Sigmoid colon (tissue), 7 donors: ENCODE data around the gene TOM1L2. TPM values are rescaled to one million over a fixed set of nuclear protein-coding genes. Genes with fewer than 3 reads are reported as not detected.

ENCODE experiments used
- DNase-seq: peaks from one replicate; pipeline ENCODE4 v3.0.0-alpha.2; 2019
- H3K27ac ChIP-seq, 4 donors: fragments of 200-600 bp; sonication (generic); one replicate each; pipeline ENCODE4 v1.5.1; 2016 to 2019; ENCODE audit warnings: mild to moderate bottlenecking in 1 of 4
- H3K27me3 ChIP-seq, 3 donors: fragments of 200-600 bp; sonication (generic); one replicate each; pipeline ENCODE4 v1.5.1; 2019; ENCODE audit warnings: mild to moderate bottlenecking in 1 of 3
- H3K36me3 ChIP-seq, 4 donors: fragments of 200-600 bp; sonication (generic); one replicate each; pipeline ENCODE4 v1.5.1; 2016 to 2019
- H3K4me1 ChIP-seq, 4 donors: fragments of 200-600 bp; sonication (generic); one replicate each; pipeline ENCODE4 v1.5.1; 2017 to 2019
- H3K4me3 ChIP-seq, 4 donors: fragments of 200-600 bp; sonication (generic); one replicate each; pipeline ENCODE4 v1.5.1; 2017 to 2019; ENCODE audit warnings: mild to moderate bottlenecking in 2 of 4, moderate library complexity in 1 of 4
- H3K9me3 ChIP-seq, 4 donors: fragments of 200-600 bp in 3 of 4; sonication (generic) in 3 of 4; one replicate each; pipeline versions ENCODE4 v1.5.1 to v1.6.1; 2013 to 2019
- CTCF ChIP-seq, 4 experiments: fragments of 450-650 bp in 3 of 4; fragments of 200-600 bp in 1 of 4; IDR thresholded peaks; one replicate each; pipeline ENCODE4 v1.5.1; 2016 to 2019; ENCODE audit warnings: antibody characterized with exemption in 4 of 4, mild to moderate bottlenecking in 3 of 4, moderate library complexity in 2 of 4
- EP300 ChIP-seq, 4 donors: sonication (generic); formaldehyde crosslinking; IDR thresholded peaks; one replicate each; pipeline ENCODE4 v1.6.1; 2017; ENCODE audit warnings: antibody characterized with exemption in 4 of 4
- POLR2A ChIP-seq, 2 donors: fragments of 450-650 bp; IDR thresholded peaks; one replicate each; pipeline ENCODE4 v1.6.1; 2016; ENCODE audit warnings: antibody characterized with exemption in 2 of 2, mild to moderate bottlenecking in 2 of 2, moderate library complexity in 2 of 2
- POLR2AphosphoS5 ChIP-seq, 4 donors: sonication (generic); formaldehyde crosslinking; IDR thresholded peaks; one replicate each; pipeline ENCODE4 v1.6.1; 2017; ENCODE audit warnings: antibody characterized with exemption in 4 of 4
- WGBS, 2 donors: extraction: QIAGEN DNeasy Blood & Tissue Kit; methylation state at CpG; one replicate each; pipeline ENCODE4 v1.1.7; 2013; 5-methylcytosine and 5-hydroxymethylcytosine counted together
- intact Hi-C: fragments of 100-400 bp; cut with DNase I; formaldehyde crosslinking; loops from one replicate; pipeline ENCODE4 v1.15.1; 2023
- polyA plus RNA-seq, 3 donors: library from polyadenylated mRNA; stranded (reverse); fragments of 200-250 nt; gene quantifications; one replicate each; pipeline ENCODE4 v1.2.3, GENCODE V29; 2013
- total RNA-seq, 4 donors: library from RNA; depleted of rRNA; stranded (reverse); fragments of >200 nt; gene quantifications; one replicate each; pipeline ENCODE4 v1.1.0, GENCODE V29; 2016
- donor health status: healthy with polysubstance abuse.
- donor health status: Bipolar disorder and iron deficiency.
- donor health status: healthy.

The TOM1L2 gene
- total and polyA plus RNA-seq, 7 donors: 13.8 to 215 (median 43.3) TPM

DNA sequence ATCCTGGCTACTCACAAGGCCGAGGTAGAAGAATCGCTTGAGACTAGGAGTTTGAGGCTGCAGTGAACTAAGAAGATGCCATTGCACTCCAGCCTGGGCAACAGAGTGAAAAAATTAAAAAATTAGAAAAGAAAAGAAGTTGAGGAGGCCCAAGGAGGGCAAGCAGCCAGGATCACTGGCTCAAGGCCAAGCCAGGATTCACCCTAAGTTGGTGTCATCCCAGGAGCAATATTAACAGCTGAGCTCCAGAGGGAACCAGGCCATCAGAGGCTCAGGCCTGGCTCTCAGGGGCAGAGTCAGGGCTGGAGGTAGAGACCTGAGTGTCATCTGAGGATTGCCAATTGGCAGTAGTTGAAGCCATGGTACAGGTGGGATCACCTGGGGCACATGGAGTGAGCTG, 21.2 kb upstream of the TOM1L2 start:
- intact Hi-C loops: loop anchor here (2.0 kb wide), 1 partner anchor 31 kb away; no protein-coding TSS in a partner anchor
- Histone ChIP-seq H3K9me3 (no peaks in the 10 kb centered on the region), H3K27ac (no peak overlapping the region), H3K4me1 (no peaks in the 10 kb centered on the region), H3K27me3 (no peaks in the 10 kb centered on the region), H3K4me3 (no peak overlapping the region), H3K36me3 (peaks cover 0 to 5% (median 0%) of the 10 kb centered on the region in 4 donors)
- TF ChIP-seq POLR2AphosphoS5 (IDR thresholded peaks at IDR 0.05): no peak
- no peak for TF ChIP-seq EP300 (IDR thresholded peaks at IDR 0.05)
- TF ChIP-seq CTCF (IDR thresholded peaks at IDR 0.05): no peak
- TF ChIP-seq POLR2A (IDR thresholded peaks at IDR 0.05): no peak
- WGBS, 2 donors: 95 to 97% methylated on average over 2 of the region's 2 CpGs
- no peak for DNase-seq

DNA sequence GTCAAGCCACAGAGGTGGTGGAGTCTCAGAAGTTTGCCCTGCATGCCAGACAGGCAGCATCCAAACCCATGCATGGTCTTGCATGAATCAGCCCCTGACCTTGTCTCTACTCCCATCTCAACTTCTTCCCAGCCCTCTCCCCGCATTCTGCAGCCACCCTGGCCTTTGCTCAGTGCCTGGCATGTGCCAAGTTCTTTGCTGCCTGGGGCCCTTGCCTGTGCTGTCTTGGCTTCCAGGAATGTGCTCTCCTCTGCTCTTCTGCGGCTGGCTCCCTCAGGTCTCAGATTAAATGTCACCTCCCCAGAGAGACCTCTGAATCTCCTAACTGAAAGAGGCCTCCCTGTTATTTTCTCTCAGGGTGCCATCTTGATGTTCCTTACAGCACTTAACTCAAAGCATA, 18.1 kb upstream of the TOM1L2 start:
- no peaks in the 10 kb centered on the region for H3K9me3 ChIP-seq
- H3K36me3 ChIP-seq: peaks cover 0 to 10% (median 0%) of the 10 kb centered on the region in 4 donors
- 91 to 93% methylated on average over 2 of the region's 2 CpGs for WGBS, 2 donors
- no peak overlapping the region for H3K4me3 ChIP-seq
- H3K27me3 ChIP-seq: no peaks in the 10 kb centered on the region
- TF ChIP-seq CTCF (IDR thresholded peaks at IDR 0.05) (no peak), POLR2A (IDR thresholded peaks at IDR 0.05) (no peak), POLR2AphosphoS5 (IDR thresholded peaks at IDR 0.05) (no peak), EP300 (IDR thresholded peaks at IDR 0.05) (no peak)
- no peaks in the 10 kb centered on the region for H3K4me1 ChIP-seq
- no peak overlapping the region for H3K27ac ChIP-seq
- intact Hi-C loops: no loop called here
- DNase-seq: no peak

DNA sequence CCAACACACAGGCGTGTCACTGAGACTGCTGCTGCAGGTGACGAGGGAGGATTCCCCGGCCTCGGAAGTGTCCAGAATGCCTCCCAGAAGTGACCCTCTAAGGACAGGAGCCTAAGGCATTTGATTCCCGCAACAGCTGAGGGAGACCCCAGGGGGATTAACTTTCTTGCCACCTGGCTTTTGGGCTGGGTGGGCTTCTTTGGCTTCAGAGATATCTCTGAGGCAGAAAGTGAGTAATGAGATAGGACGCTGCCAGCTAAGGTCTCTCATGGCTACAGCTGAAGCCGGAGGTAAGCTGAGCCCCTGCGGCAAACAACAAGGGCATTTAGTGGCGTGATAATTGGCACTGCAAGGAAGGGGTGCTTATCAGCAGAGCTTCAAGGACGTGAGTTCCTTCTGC, 17.4 kb upstream of the TOM1L2 start:
- TF ChIP-seq EP300 (IDR thresholded peaks at IDR 0.05) (no peak), POLR2AphosphoS5 (IDR thresholded peaks at IDR 0.05) (no peak), CTCF (IDR thresholded peaks at IDR 0.05) (no peak), POLR2A (IDR thresholded peaks at IDR 0.05) (no peak)
- no peak overlapping the region for H3K4me3 ChIP-seq
- 81 to 89% methylated on average over 10 of the region's 10 CpGs for WGBS, 2 donors
- H3K36me3 ChIP-seq: peaks cover 0 to 10% (median 0%) of the 10 kb centered on the region in 4 donors
- intact Hi-C loops: no loop called here
- H3K27ac ChIP-seq: no peak overlapping the region
- H3K27me3 ChIP-seq: no peaks in the 10 kb centered on the region
- H3K9me3 ChIP-seq: no peaks in the 10 kb centered on the region
- DNase-seq: no peak
- H3K4me1 ChIP-seq: no peaks in the 10 kb centered on the region

- TF ChIP-seq POLR2AphosphoS5 (IDR thresholded peaks at IDR 0.05): no peak
- H3K27ac ChIP-seq: no peak overlapping the region
- H3K9me3 ChIP-seq: no peaks in the 10 kb centered on the region
- H3K36me3 ChIP-seq: peaks cover 0 to 10% (median 0%) of the 10 kb centered on the region in 4 donors
- 92 to 94% methylated on average over 9 of the region's 9 CpGs for WGBS, 2 donors
- H3K4me3 ChIP-seq: no peak overlapping the region
- H3K4me1 ChIP-seq: no peaks in the 10 kb centered on the region
- H3K27me3 ChIP-seq: no peaks in the 10 kb centered on the region
- DNase-seq: no peak
- intact Hi-C loops: no loop called here
Measured at GRCh38 chr17:17989081-17989480, 16.9 kb upstream of the TOM1L2 start.

DNA sequence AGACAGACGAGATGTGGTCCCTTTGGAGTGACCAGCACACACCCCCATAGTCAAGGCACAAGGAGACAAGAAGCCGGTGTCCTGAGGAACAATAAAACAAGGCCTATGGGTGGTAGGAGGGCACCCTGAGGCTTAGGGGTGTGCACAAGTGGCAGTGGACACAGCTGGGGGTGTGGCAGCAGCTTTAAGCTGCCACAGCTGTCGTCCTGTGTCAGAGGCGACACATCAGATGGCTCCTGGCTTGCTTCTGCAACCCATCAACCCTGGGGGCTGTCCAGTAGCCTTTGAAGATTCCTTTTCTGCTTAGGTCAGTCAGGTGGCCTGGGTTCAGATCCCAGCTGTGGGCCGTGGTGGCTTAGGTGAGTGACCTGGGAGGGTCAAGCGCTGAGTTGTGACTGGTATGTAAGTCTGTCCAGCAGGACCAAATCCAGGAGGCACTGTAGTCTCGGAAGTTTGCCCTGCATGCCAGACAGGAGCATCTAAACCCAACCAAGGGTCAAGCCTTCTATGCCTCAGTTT, 16.3 kb upstream of the TOM1L2 start:
- intact Hi-C loops: no loop called here
- Histone ChIP-seq H3K4me1 (no peaks in the 10 kb centered on the region), H3K4me3 (no peak overlapping the region), H3K27me3 (no peaks in the 10 kb centered on the region), H3K27ac (no peak overlapping the region), H3K9me3 (no peaks in the 10 kb centered on the region), H3K36me3 (peaks cover 0 to 10% (median 0%) of the 10 kb centered on the region in 4 donors)
- DNase-seq: no peak
- TF ChIP-seq EP300 (IDR thresholded peaks at IDR 0.05) (no peak), POLR2AphosphoS5 (IDR thresholded peaks at IDR 0.05) (no peak), POLR2A (IDR thresholded peaks at IDR 0.05) (no peak), CTCF (IDR thresholded peaks at IDR 0.05) (no peak)
- 84 to 90% methylated on average over 7 of the region's 7 CpGs for WGBS, 2 donors
